ENCODE measurements around the gene MOB3C.

DNA sequence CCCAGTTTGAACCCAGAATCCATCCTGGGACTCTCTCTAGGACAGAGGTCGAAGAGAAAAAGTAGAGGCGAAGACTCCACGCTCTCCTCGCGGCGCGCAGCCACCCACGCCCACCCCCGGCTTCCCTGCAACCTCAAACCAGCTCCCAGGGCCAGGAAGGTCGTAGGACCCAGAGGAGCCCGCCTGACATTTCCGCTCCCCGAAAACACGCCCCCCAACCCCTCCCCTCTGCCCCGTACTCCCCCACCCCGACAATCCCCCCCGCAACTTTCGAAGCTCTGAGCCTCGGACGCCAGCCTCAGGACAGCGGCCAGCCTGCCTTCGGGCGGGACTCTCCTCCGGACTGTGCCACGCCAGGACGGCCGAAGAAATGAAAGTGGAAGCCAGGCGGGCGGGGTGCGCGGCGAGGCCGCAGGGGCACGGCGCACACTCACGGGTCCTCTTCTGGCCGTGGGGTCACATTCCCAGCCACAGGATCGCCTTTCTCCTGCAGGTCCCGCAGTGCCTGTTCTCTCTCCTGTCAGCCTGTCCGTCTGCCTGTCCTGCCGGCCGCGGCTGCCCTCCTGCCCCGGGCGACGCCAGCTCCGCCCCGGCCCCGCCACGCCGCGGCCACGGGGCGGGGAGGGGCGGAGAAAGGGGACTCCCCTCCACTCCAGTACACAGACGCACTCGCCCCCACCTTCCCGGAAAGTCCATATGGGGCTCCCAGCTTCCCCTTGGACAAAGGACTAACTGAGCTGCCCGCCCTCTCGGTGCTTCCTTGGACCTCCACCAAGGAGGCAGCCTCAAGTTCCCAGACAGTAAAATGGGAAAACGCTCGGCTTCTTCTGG is at the start of gene MOB3C:
- no peak for TF ChIP-seq CTCF (conservative IDR thresholded peaks at IDR 0.05; ENCODE audit: low read depth, low read length)
- no peak for TF ChIP-seq EZH2 (IDR thresholded peaks at IDR 0.05; ENCODE audit: low read length, unreplicated experiment)
